ENCODE data around the gene TNFSF13B. TPM values are rescaled to one million over a fixed set of nuclear protein-coding genes. Genes with fewer than 3 reads are reported as not detected.

The TNFSF13B gene
- total and polyA plus RNA-seq, 2 donors (not counting 1 experiment from before 2014, with no cell fraction given), result 2.0 to 4.7 TPM

GRCh38 chr13:108313382-108313781 is 43.9 kb downstream of the TNFSF13B start:
- no peak for ATAC-seq (ENCODE audit: low read depth)
- Mint-ChIP-seq H3K9me3 (ENCODE audit: insufficient read depth) (peaks cover 4% of the 10 kb centered on the region), H3K27ac (no peak overlapping the region), H3K27me3 (no peaks in the 10 kb centered on the region), H3K4me1 (peaks cover 13% of the 10 kb centered on the region), H3K4me3 (no peak overlapping the region)
- TF ChIP-seq EZH2 (IDR thresholded peaks at IDR 0.05; ENCODE audit: borderline replicate concordance, insufficient read depth, low read depth, low read length, poor library complexity, severe bottlenecking), result no peak
- TF ChIP-seq CTCF (IDR thresholded peaks at IDR 0.05), result no peak
- no peak overlapping the region for H2AFZ ChIP-seq (ENCODE audit: insufficient read depth, low read depth, low read length, poor library complexity, severe bottlenecking)
- H3K4me2 ChIP-seq (replicated peaks; ENCODE audit: low read depth, low read length, poor library complexity, severe bottlenecking), result no peak overlapping the region
- H3K4me1 ChIP-seq (ENCODE audit: control insufficient read depth in 2 of 2, insufficient read depth in 2 of 2, low read length in 2 of 2), result peaks cover 10 to 16% of the 10 kb centered on the region in 2 donors
- H3K36me3 ChIP-seq (replicated peaks in 1 of 2; ENCODE audit: control extremely low read depth in 1 of 2, control insufficient read depth in 1 of 2, extremely low read depth in 1 of 2, insufficient read depth in 2 of 2, low read length in 1 of 2), result no peaks in the 10 kb centered on the region
- no peak overlapping the region for H3K4me3 ChIP-seq (ENCODE audit: control extremely low read depth in 1 of 5, extremely low read depth in 1 of 5, insufficient read depth in 1 of 5, low read depth in 2 of 5, low read length in 4 of 5)
- H3K9ac ChIP-seq (ENCODE audit: low read length), result no peak overlapping the region
- POLR2A ChIA-PET, result no interaction called here
- no peak for DNase-seq
- CTCF ChIA-PET, result no interaction called here
- H4K20me1 ChIP-seq (ENCODE audit: control insufficient read depth, insufficient read depth, low read length, poor library complexity, severe bottlenecking), result no peaks in the 10 kb centered on the region
- intact Hi-C loops (cut with micrococcal nuclease), result no loop called here
- 80% methylated on average over 1 of the region's 3 CpGs for WGBS (ENCODE audit: insufficient coverage)
- H3K27ac ChIP-seq (ENCODE audit: low read length in 2 of 2), result no peak overlapping the region
- no peaks in the 10 kb centered on the region for H3K27me3 ChIP-seq (replicated peaks in 1 of 4; ENCODE audit: control extremely low read depth in 1 of 4, control insufficient read depth in 3 of 4, insufficient read depth in 4 of 4, low read length in 3 of 4)
- no peaks in the 10 kb centered on the region for H3K79me2 ChIP-seq (ENCODE audit: control insufficient read depth, insufficient read depth, low read length)
- H3K9me3 ChIP-seq (ENCODE audit: control extremely low read depth in 1 of 3, control insufficient read depth in 2 of 3, insufficient read depth in 1 of 3, low read length in 2 of 3), result peaks cover 0 to 4% (median 0%) of the 10 kb centered on the region in 3 donors

GRCh38 chr13:108315273-108315672 is 45.8 kb downstream of the TNFSF13B start:
- H2AFZ ChIP-seq (ENCODE audit: insufficient read depth, low read depth, low read length, poor library complexity, severe bottlenecking), result no peak overlapping the region
- H4K20me1 ChIP-seq (ENCODE audit: control insufficient read depth, insufficient read depth, low read length, poor library complexity, severe bottlenecking), result no peaks in the 10 kb centered on the region
- no peak for ATAC-seq (ENCODE audit: low read depth)
- DNase-seq, result peak; percentile 45
- Mint-ChIP-seq H3K27me3 (peaks cover 4% of the 10 kb centered on the region), H3K9me3 (ENCODE audit: insufficient read depth) (no peaks in the 10 kb centered on the region), H3K4me3 (no peak overlapping the region), H3K27ac (no peak overlapping the region), H3K4me1 (peaks cover 13% of the 10 kb centered on the region)
- WGBS (ENCODE audit: insufficient coverage), result 63% methylated on average over 3 of the region's 5 CpGs
- no peak overlapping the region for H3K9ac ChIP-seq (ENCODE audit: low read length)
- intact Hi-C loops (cut with micrococcal nuclease), result no loop called here
- H3K9me3 ChIP-seq (ENCODE audit: control extremely low read depth in 1 of 3, control insufficient read depth in 2 of 3, insufficient read depth in 1 of 3, low read length in 2 of 3), result peaks cover 0 to 4% (median 0%) of the 10 kb centered on the region in 3 donors
- no peak overlapping the region for H3K4me3 ChIP-seq (ENCODE audit: control extremely low read depth in 1 of 5, extremely low read depth in 1 of 5, insufficient read depth in 1 of 5, low read depth in 2 of 5, low read length in 4 of 5)
- TF ChIP-seq EZH2 (IDR thresholded peaks at IDR 0.05; ENCODE audit: borderline replicate concordance, insufficient read depth, low read depth, low read length, poor library complexity, severe bottlenecking), result no peak
- H3K27ac ChIP-seq (ENCODE audit: low read length in 2 of 2), result no peak overlapping the region
- no peak overlapping the region for H3K4me2 ChIP-seq (replicated peaks; ENCODE audit: low read depth, low read length, poor library complexity, severe bottlenecking)
- no peaks in the 10 kb centered on the region for H3K36me3 ChIP-seq (replicated peaks in 1 of 2; ENCODE audit: control extremely low read depth in 1 of 2, control insufficient read depth in 1 of 2, extremely low read depth in 1 of 2, insufficient read depth in 2 of 2, low read length in 1 of 2)
- POLR2A ChIA-PET, result no interaction called here
- CTCF ChIA-PET, result no interaction called here
- peaks cover 10 to 16% of the 10 kb centered on the region in 2 donors for H3K4me1 ChIP-seq (ENCODE audit: control insufficient read depth in 2 of 2, insufficient read depth in 2 of 2, low read length in 2 of 2)
- H3K27me3 ChIP-seq (replicated peaks in 1 of 4; ENCODE audit: control extremely low read depth in 1 of 4, control insufficient read depth in 3 of 4, insufficient read depth in 4 of 4, low read length in 3 of 4), result no peaks in the 10 kb centered on the region
- no peaks in the 10 kb centered on the region for H3K79me2 ChIP-seq (ENCODE audit: control insufficient read depth, insufficient read depth, low read length)
